Umbilical cord (tissue), 2 donors: ENCODE data around the gene GP5. TPM values are rescaled to one million over a fixed set of nuclear protein-coding genes. Genes with fewer than 3 reads are reported as not detected.

Experiments used
- DNase-seq: peaks from one replicate; pipeline ENCODE4 v3.0.0-alpha.2; 2015; ENCODE audit warnings: low spot score
- total RNA-seq: library from RNA; depleted of rRNA; stranded (reverse); fragments of >200 nt; gene quantifications from one replicate; pipeline ENCODE4 v1.2.3, GENCODE V29; 2014; ENCODE audit warnings: low replicate concordance; ENCODE audit not compliant: insufficient read depth

Gene GP5, protein sequence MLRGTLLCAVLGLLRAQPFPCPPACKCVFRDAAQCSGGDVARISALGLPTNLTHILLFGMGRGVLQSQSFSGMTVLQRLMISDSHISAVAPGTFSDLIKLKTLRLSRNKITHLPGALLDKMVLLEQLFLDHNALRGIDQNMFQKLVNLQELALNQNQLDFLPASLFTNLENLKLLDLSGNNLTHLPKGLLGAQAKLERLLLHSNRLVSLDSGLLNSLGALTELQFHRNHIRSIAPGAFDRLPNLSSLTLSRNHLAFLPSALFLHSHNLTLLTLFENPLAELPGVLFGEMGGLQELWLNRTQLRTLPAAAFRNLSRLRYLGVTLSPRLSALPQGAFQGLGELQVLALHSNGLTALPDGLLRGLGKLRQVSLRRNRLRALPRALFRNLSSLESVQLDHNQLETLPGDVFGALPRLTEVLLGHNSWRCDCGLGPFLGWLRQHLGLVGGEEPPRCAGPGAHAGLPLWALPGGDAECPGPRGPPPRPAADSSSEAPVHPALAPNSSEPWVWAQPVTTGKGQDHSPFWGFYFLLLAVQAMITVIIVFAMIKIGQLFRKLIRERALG
- total RNA-seq = 0.72 TPM

DNA sequence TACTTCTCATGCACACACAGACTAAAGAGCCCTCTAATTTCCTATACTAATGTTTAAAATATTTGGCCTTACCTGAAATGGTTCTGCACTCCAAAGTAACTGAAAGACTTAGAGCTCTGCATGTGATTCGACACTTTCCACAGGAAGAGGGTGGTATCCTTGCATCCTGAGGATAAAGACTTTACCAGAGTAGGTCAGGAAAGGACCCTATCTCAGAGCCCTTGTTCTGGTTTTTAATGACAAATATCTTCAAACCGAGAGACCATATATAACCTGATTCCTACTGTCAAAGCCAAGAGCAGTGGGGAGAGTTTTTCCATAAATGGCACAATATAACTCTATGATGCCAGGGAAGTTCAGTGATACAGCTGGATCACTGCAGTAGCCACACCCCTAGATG is at the start of gene GP5:
Gene GP5, minus strand, starts transcription at position 101 of the 400 bp plus-strand sequence. CDS start 984 bp downstream, outside the sequence.
- no peak for DNase-seq

DNA sequence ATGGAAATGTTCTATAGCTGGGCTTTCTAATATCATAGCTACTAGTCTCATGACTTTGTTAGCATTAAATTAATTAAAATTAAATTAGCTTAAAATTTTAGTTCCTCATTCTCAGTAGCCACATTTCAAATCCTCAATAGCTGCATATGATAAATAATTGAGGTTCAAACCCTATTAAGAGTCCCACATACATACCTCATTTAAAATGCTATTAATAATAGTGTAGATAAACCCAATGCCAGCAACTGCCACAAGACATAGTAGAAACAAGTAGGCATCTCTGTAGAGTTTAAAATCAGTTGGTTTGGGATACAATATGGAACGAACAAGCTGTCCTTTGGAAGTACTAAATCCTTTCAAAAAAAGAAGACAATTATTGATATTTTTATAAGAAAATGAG is 48.6 kb upstream of the GP5 start:
- no peak for DNase-seq

GRCh38 chr3:194447161-194447560 is 48.1 kb upstream of the GP5 start:
- DNase-seq = no peak

GRCh38 chr3:194446754-194447153 is 47.7 kb upstream of the GP5 start:
- DNase-seq = no peak

DNA sequence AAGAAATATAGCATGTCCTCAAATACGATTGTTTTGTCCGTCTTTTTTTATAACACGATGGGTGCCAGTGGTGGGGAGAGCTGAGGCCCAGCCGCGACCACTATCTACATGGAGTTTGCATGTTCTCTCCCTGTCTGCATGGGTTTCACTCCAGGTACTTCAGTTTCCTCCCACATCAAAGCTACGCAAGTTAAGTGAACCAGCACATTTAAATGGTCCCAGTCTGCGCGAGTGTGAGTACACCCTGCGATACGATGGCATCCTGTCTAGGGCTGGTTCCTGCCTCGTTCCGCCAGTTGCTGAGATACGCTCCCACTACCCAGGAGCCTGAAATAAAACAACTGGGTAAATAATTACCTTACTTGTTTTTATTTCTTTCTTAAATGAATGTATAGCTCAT is 47.1 kb upstream of the GP5 start:
- DNase-seq = no peak

DNA sequence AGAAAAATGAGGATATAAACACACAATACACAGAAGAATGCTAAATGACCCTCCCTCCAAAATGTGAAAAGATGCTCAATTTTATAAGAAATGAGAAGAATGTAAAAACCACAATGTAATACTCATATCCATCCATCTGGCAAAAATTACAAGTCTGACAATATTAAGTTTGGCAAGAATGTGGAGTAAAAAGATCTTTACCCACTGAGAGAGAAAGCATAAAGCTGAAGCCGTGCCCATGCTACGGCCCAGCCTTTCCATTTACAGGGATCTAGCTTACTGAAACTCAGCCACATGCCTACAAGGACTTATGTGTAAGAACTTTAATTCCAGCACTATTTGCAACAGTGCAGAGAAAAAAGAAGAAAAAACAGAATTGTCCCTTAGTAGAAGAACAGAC is 44.8 kb upstream of the GP5 start:
- DNase-seq = peak; percentile 47

GRCh38 chr3:194440756-194441155 is 41.7 kb upstream of the GP5 start:
- no peak for DNase-seq

- no peak for DNase-seq
Observed at GRCh38 chr3:194439881-194440550, 41.0 kb upstream of the GP5 start.

DNA sequence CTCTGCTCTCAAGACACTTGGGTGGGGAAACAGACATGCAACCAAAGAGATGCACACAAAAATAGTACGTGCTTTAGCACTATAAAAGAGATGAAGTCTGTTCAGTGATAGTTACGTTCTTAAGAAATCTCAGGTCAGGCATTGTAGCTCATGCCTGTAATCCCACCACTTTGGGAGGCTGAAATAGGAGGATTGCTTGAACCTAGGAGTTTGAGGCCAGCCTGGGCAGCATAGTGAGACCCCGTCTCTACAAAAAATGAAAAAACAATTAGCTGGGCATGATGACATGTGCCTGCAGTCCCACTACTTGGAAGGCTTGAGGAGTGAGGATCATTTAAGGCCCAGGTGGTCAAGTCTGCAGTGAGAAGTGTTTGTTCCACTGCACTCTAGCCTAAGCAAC is 35.4 kb upstream of the GP5 start:
- DNase-seq = no peak

DNA sequence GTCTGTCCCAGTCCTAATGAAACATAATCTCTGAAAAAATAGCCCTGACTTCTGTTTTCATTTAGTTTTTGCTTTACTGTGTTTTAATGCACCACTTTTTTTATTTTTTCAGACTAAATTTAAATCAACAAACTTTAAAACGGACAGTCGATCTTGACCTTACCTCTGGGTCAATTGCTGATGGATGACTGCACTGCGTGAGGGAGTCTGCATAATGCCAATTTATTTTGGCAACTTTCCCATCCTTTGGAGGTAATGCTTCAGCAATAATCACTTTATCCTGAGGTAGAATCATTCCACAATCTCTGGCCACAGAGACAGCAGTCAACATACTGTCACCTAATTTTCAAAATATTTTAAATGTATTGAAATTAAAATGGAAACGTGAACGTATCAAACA is 32.5 kb upstream of the GP5 start:
- DNase-seq = no peak

DNA sequence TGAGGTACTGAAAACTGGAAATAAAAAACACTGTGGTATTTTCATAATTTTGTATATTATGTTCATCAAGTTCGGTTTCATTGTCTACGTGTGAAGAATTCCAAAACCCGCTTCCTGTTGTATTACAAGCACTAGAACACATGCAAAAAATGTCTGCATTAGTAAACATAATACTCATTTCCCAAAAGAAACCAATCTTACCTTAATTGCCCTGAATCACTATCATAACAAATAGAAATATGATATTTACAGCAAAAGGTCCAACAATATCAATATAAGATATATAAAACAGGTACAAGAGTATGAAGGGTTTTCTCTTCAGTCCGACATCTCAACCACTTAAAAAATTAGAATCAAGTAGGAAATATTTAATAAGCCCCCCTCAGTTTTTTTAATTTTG is 26.3 kb upstream of the GP5 start:
- no peak for DNase-seq

DNA sequence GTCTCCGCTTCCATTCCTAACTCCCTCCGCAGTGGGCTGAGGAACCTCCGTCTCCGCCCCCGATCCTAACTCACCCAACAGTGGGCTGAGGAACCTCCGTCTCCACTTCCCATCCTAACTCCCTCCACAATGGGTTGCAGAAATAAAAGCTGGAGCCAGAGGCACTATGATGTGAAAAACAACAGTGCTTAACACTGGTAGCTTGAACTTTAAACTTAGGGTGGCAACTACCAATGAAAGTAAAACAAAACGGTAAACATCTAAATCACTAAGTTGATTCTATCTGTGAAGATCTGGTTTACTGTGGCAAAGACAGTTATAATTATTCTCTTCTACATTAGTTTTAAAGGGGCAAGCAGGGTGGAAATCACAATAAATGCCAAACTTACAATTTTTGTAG is 25.9 kb upstream of the GP5 start:
- DNase-seq = no peak

GRCh38 chr3:194424373-194424772 is 25.3 kb upstream of the GP5 start:
- DNase-seq = no peak

- DNase-seq = no peak
Observed at GRCh38 chr3:194423317-194423716, 24.3 kb upstream of the GP5 start.

DNA sequence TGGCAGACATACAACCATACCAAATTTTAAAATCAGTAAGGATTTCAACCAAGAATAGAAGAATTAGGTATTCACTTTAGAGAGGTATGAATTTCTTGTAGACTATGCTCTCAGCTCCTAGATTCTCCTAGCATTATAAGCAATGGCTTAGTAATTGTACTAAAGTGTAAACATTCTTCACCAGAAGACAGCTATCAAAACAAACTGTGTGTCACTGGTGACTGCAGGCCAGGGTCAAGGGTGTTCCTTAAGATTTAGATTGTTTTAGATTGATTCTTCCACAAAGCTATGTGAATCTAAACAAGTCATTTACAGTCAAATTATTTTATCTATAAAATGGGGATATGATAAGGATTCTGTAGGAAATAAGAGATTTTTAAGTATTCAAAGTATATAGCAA is 23.1 kb upstream of the GP5 start:
- no peak for DNase-seq

DNA sequence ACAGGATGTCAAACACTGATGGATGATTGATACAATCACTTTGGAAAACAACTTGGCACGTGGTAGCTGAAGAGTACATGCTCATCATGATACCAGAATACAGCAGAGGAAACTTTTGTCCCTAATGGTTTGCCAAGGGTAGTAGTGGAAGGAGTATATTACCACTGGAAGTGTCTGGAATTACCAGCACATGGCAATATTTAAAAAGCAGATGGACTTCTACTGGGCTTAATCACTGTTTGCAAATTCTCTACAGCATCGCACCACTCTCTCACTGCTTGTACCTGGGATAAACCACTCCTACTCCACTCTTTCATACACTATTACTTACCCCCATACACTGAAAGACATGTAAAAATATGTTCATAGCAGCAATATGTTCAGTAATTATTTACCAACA is 19.6 kb upstream of the GP5 start:
- no peak for DNase-seq

DNA sequence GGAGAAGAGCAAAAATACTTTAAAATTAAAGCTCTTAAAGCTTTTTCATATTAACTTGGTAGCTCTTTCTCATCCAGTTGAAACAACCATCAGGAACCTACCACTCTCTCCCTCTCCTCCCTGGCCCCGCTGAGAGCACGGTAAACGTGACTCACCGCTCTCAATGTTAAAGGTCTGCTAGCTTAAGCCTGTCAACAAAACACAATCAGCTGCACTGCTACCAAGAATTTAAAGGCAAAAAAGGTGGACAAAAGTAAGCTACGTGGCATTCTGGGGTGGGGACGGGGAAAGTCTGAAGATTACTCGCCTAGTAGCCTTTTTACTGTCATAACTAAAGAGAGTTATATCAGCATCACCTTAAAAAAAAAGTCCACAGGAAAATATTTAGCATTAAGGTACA is 8.4 kb upstream of the GP5 start:
- DNase-seq = peak; percentile 11

- no peak for DNase-seq
Observed at GRCh38 chr3:194405766-194406165, 6.7 kb upstream of the GP5 start.

GRCh38 chr3:194404365-194405140 is 5.5 kb upstream of the GP5 start:
- DNase-seq = peak; percentile 76

DNA sequence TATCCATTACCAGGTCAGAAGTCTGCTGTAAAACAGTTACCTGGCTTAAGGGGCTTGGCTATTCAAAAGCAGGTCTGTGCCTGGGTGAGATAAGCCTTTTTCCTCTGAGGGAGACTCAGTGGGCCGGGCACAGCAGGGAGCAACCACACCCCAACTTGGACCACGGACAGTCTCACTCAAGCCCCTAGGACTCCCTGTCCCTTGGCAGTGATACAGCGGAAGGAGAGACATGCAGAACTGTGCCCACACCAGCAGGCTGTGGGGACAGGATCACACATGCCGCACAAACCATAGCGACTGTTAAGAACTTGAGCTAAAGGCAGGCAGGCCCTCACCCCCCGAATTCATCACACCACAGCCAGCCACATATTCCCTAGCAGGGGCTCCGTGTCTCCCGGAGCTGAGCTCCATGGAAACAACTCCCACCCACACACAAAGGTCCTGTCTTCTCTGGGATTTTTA is 2.8 kb upstream of the GP5 start:
- DNase-seq = no peak

- DNase-seq = no peak
Observed at GRCh38 chr3:194401346-194401745, 2.3 kb upstream of the GP5 start.

GRCh38 chr3:194399874-194400411 is 877 bp upstream of the GP5 start:
- DNase-seq = no peak
